CD4-positive, alpha-beta T cell treated with Interleukin-4 for 4 hours (primary cell): ENCODE measurements around the gene PRSS56.

Experiments
- DNase-seq: peaks from one replicate; pipeline ENCODE4 v3.0.0-alpha.2; 2020

PRSS56 gene

GRCh38 chr2:232519581-232520438 lies at the start of gene PRSS56:
Gene PRSS56 (plus strand): TSS chr2:232520388. CDS start chr2:232520599, 211 bp downstream.
- no peak for DNase-seq

DNA sequence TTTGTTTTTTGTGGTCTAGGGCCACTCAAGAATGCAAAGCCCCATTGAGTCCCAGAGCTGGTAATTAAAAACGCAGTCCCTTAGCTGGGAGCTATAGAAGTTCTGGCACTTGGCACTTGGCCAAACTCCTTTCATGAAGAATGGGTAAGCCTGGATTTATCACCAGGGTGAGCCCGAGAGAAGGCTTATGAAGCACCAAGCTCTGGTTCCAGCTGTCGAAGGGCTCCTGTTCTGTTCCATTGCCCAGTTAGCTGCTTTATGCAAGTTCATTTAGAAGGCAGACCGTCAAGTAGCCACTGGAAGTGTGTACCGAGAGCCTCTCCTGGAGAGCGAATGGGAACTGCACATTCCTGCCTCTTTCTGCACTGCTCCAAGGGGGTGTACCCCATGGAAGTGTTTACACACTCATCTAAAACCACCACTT lies 46.7 kb upstream of the PRSS56 start:
- no peak for DNase-seq

DNA sequence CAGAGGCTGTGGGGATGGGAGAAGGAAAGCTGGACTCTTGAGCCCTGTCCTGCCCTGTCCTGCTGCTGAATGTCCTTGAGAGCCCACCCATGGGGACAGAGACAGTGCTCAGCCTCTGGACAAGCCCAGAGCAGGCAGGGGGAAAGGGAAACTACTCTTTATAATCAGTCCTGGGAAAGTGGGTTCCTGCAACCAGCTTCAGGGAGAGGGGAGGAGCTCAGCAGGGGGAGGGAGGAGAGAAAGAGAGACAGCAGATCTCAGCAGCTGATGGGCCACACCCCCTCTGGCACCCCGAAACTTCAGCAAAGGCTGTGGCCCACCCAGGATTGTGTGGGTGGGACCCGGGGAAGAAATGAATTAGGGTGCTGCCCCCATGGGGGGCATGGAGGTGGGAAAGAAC lies 44.1 kb upstream of the PRSS56 start:
- DNase-seq, result no peak

GRCh38 chr2:232476791-232477190 lies 43.4 kb upstream of the PRSS56 start:
- no peak for DNase-seq

DNA sequence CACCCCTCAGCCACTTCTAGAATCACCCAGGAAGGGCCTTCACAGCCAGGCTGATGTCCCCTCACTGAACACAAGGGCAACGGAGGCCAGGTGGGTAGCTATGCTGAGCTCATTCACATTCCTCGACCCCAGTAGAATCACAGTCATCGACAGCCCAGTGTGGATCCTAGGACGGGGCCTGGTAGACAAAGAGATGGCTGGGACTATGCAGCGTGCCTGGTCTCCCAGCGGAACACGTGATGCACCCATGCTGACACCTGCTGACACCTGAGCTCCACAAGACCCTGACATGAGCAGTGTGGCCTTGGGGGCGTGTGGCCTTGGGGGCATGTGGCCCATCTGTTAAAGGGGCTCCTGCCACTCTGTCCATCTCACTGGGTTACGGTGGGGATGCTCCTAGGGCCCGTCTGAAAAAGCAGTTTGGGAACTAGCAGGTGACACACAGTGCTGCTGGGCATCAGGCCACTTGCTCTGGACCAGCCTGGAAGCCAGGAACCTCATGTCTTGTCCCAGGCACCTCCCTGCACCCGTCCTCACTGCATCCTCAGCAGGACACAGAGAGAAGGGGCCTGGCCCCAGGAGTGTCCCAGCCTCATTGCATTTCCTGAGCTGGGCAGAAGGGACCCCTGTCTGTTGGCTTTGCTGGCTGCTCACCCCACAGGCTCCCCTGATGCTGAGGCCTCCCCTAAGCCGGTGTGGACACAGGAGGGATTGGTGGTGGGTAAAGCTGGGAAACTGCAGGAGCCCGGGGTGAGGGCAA lies 42.3 kb upstream of the PRSS56 start:
- DNase-seq, result no peak

DNA sequence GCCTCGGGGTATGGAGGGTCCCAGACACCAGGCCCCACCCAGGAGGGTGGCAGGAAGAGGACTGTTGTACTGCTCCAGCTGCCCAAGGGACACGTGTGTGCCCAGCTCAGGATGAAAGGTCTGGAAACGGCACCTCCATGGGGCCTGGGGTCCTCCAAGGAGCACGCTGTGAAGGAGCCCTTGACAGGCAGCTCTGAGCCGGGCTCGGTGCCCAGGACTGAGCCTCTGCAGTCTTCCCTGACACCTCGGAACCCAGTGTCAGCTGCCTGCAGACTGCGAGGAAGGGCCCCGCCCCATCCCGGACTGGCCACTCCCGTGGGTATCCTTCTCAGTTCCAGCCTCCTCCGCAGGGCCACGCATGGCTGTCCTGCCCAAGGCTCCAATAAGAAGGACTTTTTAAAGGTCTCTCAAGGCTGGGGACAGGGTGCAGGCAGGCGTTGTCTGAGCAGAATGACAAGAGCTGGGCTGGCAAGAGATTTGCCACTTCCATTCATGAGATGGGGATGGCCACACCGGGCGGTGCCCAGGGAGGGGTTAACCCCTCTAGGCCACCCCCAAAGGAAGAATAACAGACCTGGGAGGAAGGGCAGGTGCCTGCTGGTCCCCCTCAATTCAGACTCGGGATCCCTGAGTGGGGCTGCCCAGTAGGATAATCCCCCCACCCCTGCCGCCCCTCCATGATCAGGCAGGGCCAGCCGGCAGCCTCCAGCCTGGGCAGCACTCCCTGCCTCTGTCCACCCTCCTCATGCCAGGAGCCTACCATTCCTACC lies 41.4 kb upstream of the PRSS56 start:
- no peak for DNase-seq

GRCh38 chr2:232479341-232480200 lies 40.6 kb upstream of the PRSS56 start:
- no peak for DNase-seq

- DNase-seq, result no peak
Measured at GRCh38 chr2:232480201-232481190, 39.7 kb upstream of the PRSS56 start.

DNA sequence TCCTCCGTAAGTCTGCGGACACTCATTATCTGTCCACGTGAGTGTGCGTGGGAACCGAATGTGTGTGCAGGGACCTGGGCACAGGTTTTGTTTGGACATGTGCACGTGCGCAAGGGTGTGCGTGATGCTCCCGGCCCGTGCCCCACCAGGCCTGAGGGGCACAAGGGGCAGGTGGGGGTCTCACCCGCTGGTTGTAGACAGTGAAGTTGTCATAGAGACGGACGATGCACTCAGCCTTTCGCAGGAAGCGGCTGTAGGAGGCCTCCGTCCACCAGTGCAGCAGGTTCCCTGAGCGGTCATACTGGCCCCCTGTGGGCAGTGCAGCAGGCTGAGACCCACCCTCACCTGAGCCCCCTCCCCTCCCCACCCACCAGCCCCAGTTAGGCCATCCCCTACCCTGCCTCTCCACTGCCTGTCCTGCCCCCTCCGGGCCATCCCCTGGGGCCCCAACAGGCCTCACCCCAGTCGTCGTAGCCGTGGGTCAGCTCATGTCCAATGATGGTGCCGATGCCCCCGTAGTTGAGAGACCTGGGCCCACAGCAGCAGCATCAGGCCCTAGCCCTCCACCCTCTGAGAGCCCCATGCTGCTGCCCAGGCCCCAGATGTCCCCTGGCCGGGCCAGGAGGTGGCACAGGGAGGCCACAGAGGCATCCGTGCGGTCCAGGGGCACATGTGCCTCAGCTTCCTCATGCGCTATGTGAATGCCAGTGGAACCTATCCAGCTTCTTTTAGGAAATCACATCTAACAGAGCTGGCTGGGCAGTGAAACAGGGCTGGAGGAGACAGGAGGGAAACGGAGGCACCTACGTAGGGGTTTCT lies 38.7 kb upstream of the PRSS56 start:
- no peak for DNase-seq

DNA sequence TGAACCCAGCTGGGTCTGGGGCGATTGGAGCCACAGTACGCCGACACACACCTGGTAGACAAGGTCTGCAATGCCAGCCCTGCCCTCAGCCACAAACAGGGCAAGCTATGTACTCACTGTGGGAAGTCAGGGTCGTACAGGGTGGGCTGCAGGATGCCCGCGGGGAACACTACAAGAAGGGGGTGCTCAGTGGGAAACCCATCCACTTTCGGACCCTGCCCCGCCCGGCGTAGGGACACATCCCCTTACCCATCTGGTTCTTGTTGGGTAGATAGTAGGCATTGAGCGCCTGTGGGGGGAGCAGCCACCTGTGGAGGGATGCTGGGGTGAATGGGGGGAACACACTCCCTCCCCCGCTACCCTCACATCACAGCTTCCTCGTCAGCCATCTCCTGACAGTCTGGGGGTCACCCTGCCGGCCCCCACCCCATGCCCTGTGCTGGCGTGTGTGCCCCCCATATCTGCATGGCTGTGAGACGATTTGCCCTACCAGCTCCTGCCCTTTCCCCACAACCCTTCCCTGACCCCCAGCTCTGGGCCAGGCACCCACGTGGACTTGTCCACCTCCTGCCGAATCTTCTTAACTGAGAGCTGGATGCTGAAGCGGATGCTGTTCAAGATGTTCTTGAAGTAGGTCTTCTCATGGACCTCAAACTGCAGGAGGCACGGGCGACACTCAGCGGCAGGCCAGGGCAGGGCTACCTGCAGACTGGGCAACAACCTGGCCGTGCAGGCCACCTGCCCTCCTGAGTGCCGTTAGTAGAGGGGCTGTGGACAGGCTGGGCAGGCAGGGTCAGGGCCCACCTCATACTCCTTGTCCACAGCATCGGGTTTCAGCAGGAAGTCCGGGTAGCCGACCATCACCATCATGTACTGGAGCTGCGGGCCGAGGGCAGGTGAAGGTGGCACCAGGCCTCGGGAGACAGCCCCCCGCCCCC lies 37.6 kb upstream of the PRSS56 start:
- DNase-seq, result no peak

GRCh38 chr2:232483311-232483922 lies 36.8 kb upstream of the PRSS56 start:
- DNase-seq, result no peak

- no peak for DNase-seq
Measured at GRCh38 chr2:232483923-232484627, 36.1 kb upstream of the PRSS56 start.

DNA sequence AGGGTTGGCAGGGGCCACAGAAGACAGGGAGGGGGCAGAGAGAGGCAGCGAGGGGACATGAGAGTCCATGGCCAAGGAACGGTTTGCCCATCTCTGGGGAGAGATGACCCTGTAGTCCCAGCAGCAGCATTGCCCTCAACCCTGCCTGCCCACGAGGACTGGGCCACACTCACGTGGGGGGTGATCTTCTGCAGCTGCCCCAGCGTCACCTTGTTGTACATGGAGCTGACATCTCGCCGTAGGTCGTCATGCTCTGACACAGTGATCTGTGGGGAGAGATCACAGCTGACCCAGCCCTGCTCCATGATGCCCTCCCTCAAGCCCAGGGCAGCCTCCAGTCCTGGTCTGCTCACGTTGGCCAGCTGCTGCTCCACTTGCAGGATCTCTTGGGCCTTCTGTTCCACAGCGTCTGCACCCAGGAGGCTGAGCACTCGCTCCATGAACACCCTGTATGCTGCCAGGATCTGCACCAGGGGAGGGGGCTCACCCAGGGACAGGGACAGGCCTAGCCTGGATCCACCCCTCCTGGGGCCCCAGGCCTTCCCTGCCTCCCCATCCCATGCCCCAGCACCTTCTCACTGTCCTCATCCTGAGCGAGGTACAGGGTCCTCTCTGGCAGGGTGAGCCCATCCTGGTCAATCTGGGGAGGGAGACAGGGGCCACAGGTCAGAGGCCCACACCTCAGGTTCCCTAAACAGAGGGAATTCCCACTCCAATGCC lies 35.4 kb upstream of the PRSS56 start:
- no peak for DNase-seq

- no peak for DNase-seq
Measured at GRCh38 chr2:232485348-232485756, 34.8 kb upstream of the PRSS56 start.

GRCh38 chr2:232485757-232486557 lies 34.2 kb upstream of the PRSS56 start:
- no peak for DNase-seq
